IMR-90 (cell line): ENCODE results near the gene ZNF609. TPM values are rescaled to one million over a fixed set of nuclear protein-coding genes. Genes with fewer than 3 reads are reported as not detected.

ENCODE experiments used
- ATAC-seq: fragments of 200-7000 bp; cut with Tn5 transposase; 2 replicates; pipeline ENCODE4 v1.9.1; 2020; ENCODE audit warnings: low read depth, mild to moderate bottlenecking, moderate library complexity
- BruUV-seq: library from RNA; stranded (reverse); fragments of 400-500 nt; replicated peaks from 2 replicates; lab custom pipeline; 2021; lab: Mats Ljungman, UMichigan
- CTCF ChIA-PET: fragments of 300-600 bp; formaldehyde crosslinking; extraction: SDS; loops from one replicate; lab custom pipeline; 2021; ENCODE audit warnings: antibody characterized with exemption; lab: Yijun Ruan, JAX
- POLR2A ChIA-PET: fragments of 300-600 bp; sonication (Branson Sonifier 250); formaldehyde crosslinking; loops from one replicate; lab custom pipeline; 2022; ENCODE audit warnings: antibody characterized with exemption; ENCODE audit not compliant: unreplicated experiment; lab: Charles Lee
- DNase-seq: peaks from one replicate; pipeline ENCODE4 v3.0.0; 2013
- H2AFZ ChIP-seq: replicated peaks from 2 replicates; pipeline ENCODE3; 2013; ENCODE audit warnings: low read length, mild to moderate bottlenecking; ENCODE audit not compliant: poor library complexity
- H2AK5ac ChIP-seq: 2 replicates; pipeline ENCODE4 v1.6.1; 2013; ENCODE audit warnings: low read depth, low read length, inconsistent platforms
- H2AK9ac ChIP-seq: replicated peaks from 2 replicates; pipeline ENCODE3; 2013; ENCODE audit warnings: mild to moderate bottlenecking, low read depth, low read length, moderate library complexity; ENCODE audit not compliant: poor library complexity
- H2BK120ac ChIP-seq: 2 replicates; pipeline ENCODE4 v1.6.1; 2013; ENCODE audit warnings: low read depth, low read length, inconsistent platforms
- H2BK15ac ChIP-seq: 3 replicates; pipeline ENCODE4 v1.6.1; 2013; ENCODE audit warnings: low read depth, low read length, inconsistent platforms
- H2BK20ac ChIP-seq: 2 replicates; pipeline ENCODE4 v1.6.1; 2013; ENCODE audit warnings: low read depth, mild to moderate bottlenecking, inconsistent platforms, low read length, moderate library complexity
- H2BK5ac ChIP-seq: 2 replicates; pipeline ENCODE4 v1.6.1; 2013; ENCODE audit warnings: mild to moderate bottlenecking, low read depth, low read length, inconsistent platforms; ENCODE audit not compliant: poor library complexity, severe bottlenecking
- H3K14ac ChIP-seq: replicated peaks from 2 replicates; pipeline ENCODE4 v1.6.1; 2013; ENCODE audit warnings: low read depth, low read length, inconsistent platforms
- H3K18ac ChIP-seq: 2 replicates; pipeline ENCODE4 v1.6.1; 2013; ENCODE audit warnings: low read depth, low read length, control low read depth
- H3K23ac ChIP-seq: 2 replicates; pipeline ENCODE4 v1.6.1; 2013; ENCODE audit warnings: low read depth, low read length, inconsistent platforms
- H3K27ac ChIP-seq: 2 replicates; pipeline ENCODE4 v1.5.1; 2013; ENCODE audit warnings: mild to moderate bottlenecking, control low read depth, low read length; ENCODE audit not compliant: insufficient read depth
- H3K27me3 ChIP-seq: 2 replicates; pipeline ENCODE4 v1.6.1; 2013; ENCODE audit warnings: low read length; ENCODE audit not compliant: control insufficient read depth, insufficient read depth
- H3K36me3 ChIP-seq: 2 replicates; pipeline ENCODE4 v1.6.1; 2013; ENCODE audit warnings: low read length, mixed read lengths; ENCODE audit not compliant: control insufficient read depth, insufficient read depth
- H3K4ac ChIP-seq: 2 replicates; pipeline ENCODE4 v1.6.1; 2013; ENCODE audit warnings: low read depth, low read length, inconsistent platforms
- H3K4me1 ChIP-seq: 2 replicates; pipeline ENCODE4 v1.6.1; 2013; ENCODE audit warnings: low read length, mixed read lengths; ENCODE audit not compliant: control insufficient read depth, insufficient read depth
- H3K4me2 ChIP-seq: 2 replicates; pipeline ENCODE4 v1.6.1; 2013; ENCODE audit warnings: low read depth, mild to moderate bottlenecking, control low read depth, low read length, moderate library complexity
- H3K4me3 ChIP-seq: 2 replicates; pipeline ENCODE4 v1.5.1; 2013; ENCODE audit warnings: low read depth, mild to moderate bottlenecking, control low read depth, low read length, moderate library complexity; ENCODE audit not compliant: insufficient read depth
- H3K56ac ChIP-seq: 2 replicates; pipeline ENCODE4 v1.6.1; 2013; ENCODE audit warnings: low read length, inconsistent platforms; ENCODE audit not compliant: insufficient read depth; ENCODE audit errors: extremely low read depth
- H3K79me1 ChIP-seq, 2 experiments: 2 replicates each; pipeline ENCODE4 v1.6.1; 2013; ENCODE audit warnings: low read length in 2 of 2, inconsistent platforms in 1 of 2, low read depth in 1 of 2
- H3K9ac ChIP-seq: 2 replicates; pipeline ENCODE4 v1.6.1; 2013; ENCODE audit warnings: low read depth, low read length, control low read depth
- H3K9me1 ChIP-seq: 2 replicates; pipeline ENCODE4 v1.6.1; 2013; ENCODE audit warnings: low read length, inconsistent platforms; ENCODE audit not compliant: insufficient read depth
- H3K9me3 ChIP-seq: 2 replicates; pipeline ENCODE4 v1.6.1; 2013; ENCODE audit warnings: low read length; ENCODE audit not compliant: control insufficient read depth, insufficient read depth
- H4K20me1 ChIP-seq: 2 replicates; pipeline ENCODE4 v1.6.1; 2013; ENCODE audit warnings: low read length, inconsistent platforms; ENCODE audit not compliant: insufficient read depth
- H4K5ac ChIP-seq: 2 replicates; pipeline ENCODE4 v1.6.1; 2013; ENCODE audit warnings: mild to moderate bottlenecking, low read depth, low read length, control low read depth
- H4K8ac ChIP-seq, 2 experiments: 2 replicates each; pipeline ENCODE4 v1.6.1; 2013; ENCODE audit warnings: low read depth in 2 of 2, low read length in 2 of 2, control low read depth in 1 of 2, inconsistent platforms in 1 of 2
- H4K91ac ChIP-seq: 2 replicates; pipeline ENCODE4 v1.6.1; 2013; ENCODE audit warnings: low read depth, low read length, inconsistent platforms; ENCODE audit not compliant: insufficient read depth
- MXI1 ChIP-seq: IDR thresholded peaks from 2 replicates; pipeline ENCODE4 v1.6.1; 2012; ENCODE audit warnings: low read depth, mild to moderate bottlenecking, low read length, moderate library complexity, borderline replicate concordance
- NFE2L2 ChIP-seq: fragments of 150-350 bp; IDR thresholded peaks from 2 replicates; pipeline ENCODE4 v1.6.1; 2016; ENCODE audit warnings: low read depth, mild to moderate bottlenecking, low read length
- RCOR1 ChIP-seq: IDR thresholded peaks from 2 replicates; pipeline ENCODE4 v1.6.1; 2012; ENCODE audit warnings: mild to moderate bottlenecking, low read length, improper control_type of control experiment; ENCODE audit not compliant: insufficient replicate concordance
- USF2 ChIP-seq: fragments of 150-350 bp; IDR thresholded peaks from 2 replicates; pipeline ENCODE4 v1.6.1; 2017; ENCODE audit warnings: mild to moderate bottlenecking, antibody characterized with exemption, low read length, low read depth
- WGBS, 2 experiments: methylation state at CpG; one replicate each; pipeline versions ENCODE4 v1.1.5 to v1.1.7; 2013; ENCODE audit warnings: missing lambda C conversion rate in 2 of 2; ENCODE audit not compliant: insufficient read length in 1 of 2; ENCODE audit errors: extremely low coverage in 2 of 2; 5-methylcytosine and 5-hydroxymethylcytosine counted together
- dilution Hi-C: fragments of 300-500 bp; cut with HindIII; formaldehyde crosslinking; loops from one replicate; pipeline ENCODE4 v1.14.3; 2018; ENCODE audit warnings: low sequenced_read_pairs; ENCODE audit not compliant: unreplicated experiment
- in situ Hi-C: fragments of 300-500 bp; cut with MboI; formaldehyde crosslinking; loops from 3 replicates; pipeline ENCODE4 v1.14.3; 2019; ENCODE audit warnings: low sequenced_read_pairs, inconsistent platforms, mixed read lengths
- intact Hi-C: fragments of 100-400 bp; cut with micrococcal nuclease; formaldehyde crosslinking; loops from 2 replicates; pipeline ENCODE4 v1.10.0; 2022
- polyA plus RNA-seq, 3 experiments: library from polyadenylated mRNA; depleted of rRNA; stranded (reverse); fragments of >200 nt; gene quantifications; 2 replicates each; pipeline ENCODE4 v1.2.3, GENCODE V29; 2012; ENCODE audit warnings: low replicate concordance in 1 of 3
- total RNA-seq: library from RNA; depleted of rRNA; stranded (reverse); fragments of >200 nt; gene quantifications from 2 replicates; pipeline ENCODE4 v1.2.3, GENCODE V29; 2012
- TF ChIP-seq, protein P1 (sequence below): fragments of 150-350 bp; IDR thresholded peaks from 2 replicates; pipeline ENCODE4 v1.6.1; 2016; ENCODE audit warnings: low read depth, mild to moderate bottlenecking, low read length, moderate library complexity, borderline replicate concordance

Gene ZNF609
- total and polyA plus RNA-seq, 2 of the 4 experiments (the other 2 are of a cell fraction), result 10.4 to 12.5 TPM

- WGBS, 2 experiments, result 100% methylated on average over 1 of the region's 6 CpGs; no CpG with 5 or more reads in 1 of the 2 experiments
- peaks cover 38 to 63% of the 10 kb centered on the region in 2 experiments for H3K79me1 ChIP-seq
- H2BK120ac ChIP-seq, result no peak overlapping the region
- dilution Hi-C loops (no loop called here), in situ Hi-C loops (no loop called here), intact Hi-C loops (no loop called here)
- no peaks in the 10 kb centered on the region for H3K27me3 ChIP-seq
- ChIA-PET CTCF (no interaction called here), POLR2A (no interaction called here)
- no peak overlapping the region for H2AK5ac ChIP-seq
- peaks cover 6% of the 10 kb centered on the region for H3K4me1 ChIP-seq
- no peak overlapping the region for H2BK20ac ChIP-seq
- H4K5ac ChIP-seq, result no peak overlapping the region
- H2AFZ ChIP-seq, result no peak overlapping the region
- no peak for TF ChIP-seq MXI1
- TF ChIP-seq, protein P1, sequence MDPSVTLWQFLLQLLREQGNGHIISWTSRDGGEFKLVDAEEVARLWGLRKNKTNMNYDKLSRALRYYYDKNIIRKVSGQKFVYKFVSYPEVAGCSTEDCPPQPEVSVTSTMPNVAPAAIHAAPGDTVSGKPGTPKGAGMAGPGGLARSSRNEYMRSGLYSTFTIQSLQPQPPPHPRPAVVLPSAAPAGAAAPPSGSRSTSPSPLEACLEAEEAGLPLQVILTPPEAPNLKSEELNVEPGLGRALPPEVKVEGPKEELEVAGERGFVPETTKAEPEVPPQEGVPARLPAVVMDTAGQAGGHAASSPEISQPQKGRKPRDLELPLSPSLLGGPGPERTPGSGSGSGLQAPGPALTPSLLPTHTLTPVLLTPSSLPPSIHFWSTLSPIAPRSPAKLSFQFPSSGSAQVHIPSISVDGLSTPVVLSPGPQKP, result no peak
- TF ChIP-seq NFE2L2, result no peak
- TF ChIP-seq RCOR1, result no peak
- TF ChIP-seq USF2, result no peak
- H3K4ac ChIP-seq, result no peak overlapping the region
- H3K4me3 ChIP-seq, result no peak overlapping the region
- H3K36me3 ChIP-seq, result 0 out of 2 replicates have a peak, but pooled peaks cover 1% of the 10 kb centered on the region
- no peak overlapping the region for H3K56ac ChIP-seq
- no peak overlapping the region for H3K23ac ChIP-seq
- ATAC-seq (no peak), DNase-seq (no peak)
- H2BK15ac ChIP-seq, result no peak overlapping the region
- H3K4me2 ChIP-seq, result no peak overlapping the region
- no peaks in the 10 kb centered on the region; the same call in none of the 2 replicates for H3K9me1 ChIP-seq
- H2BK5ac ChIP-seq, result no peak overlapping the region
- H3K18ac ChIP-seq, result no peak overlapping the region
- H2AK9ac ChIP-seq, result no peak overlapping the region
- H4K8ac ChIP-seq, result no peak overlapping the region
- no peak overlapping the region for H3K9ac ChIP-seq
- H3K14ac ChIP-seq, result no peak overlapping the region
- H3K9me3 ChIP-seq, result no peaks in the 10 kb centered on the region
- no peak overlapping the region for H3K27ac ChIP-seq
- H4K91ac ChIP-seq, result no peak overlapping the region
- H4K20me1 ChIP-seq, result peaks cover 36% of the 10 kb centered on the region
- no TSS peak for BruUV-seq
These were observed 112.5 kb downstream of the ZNF609 start for GRCh38 chr15:64572856-64573255.
